ENCODE measurements around the gene PPP2R2B.

- no peak for TF ChIP-seq GLIS3 (CRISPR knock-in tag; IDR thresholded peaks at IDR 0.05)
- no peak for TF ChIP-seq PATZ1 (CRISPR knock-in tag; IDR thresholded peaks at IDR 0.05; ENCODE audit: borderline replicate concordance)
- TF ChIP-seq ARNTL (CRISPR knock-in tag; IDR thresholded peaks at IDR 0.05; ENCODE audit: borderline replicate concordance, low read depth) = no peak
These were observed 310.4 kb downstream of the PPP2R2B start for GRCh38 chr5:146568161-146568560.

Data from SK-N-SH treated with all-trans-retinoic acid at 6 μM for 48 hours (cell line).